ENCODE results near the gene PIK3CB.
"Not testable (repeated sequence)": the region's sequence is repeated elsewhere in the genome, so short reads cannot be mapped to it uniquely, and the experiment has no call there.

The PIK3CB gene

GRCh38 chr3:138774529-138775253 is 60.0 kb downstream of the PIK3CB start:
- DNase-seq (ENCODE audit: insufficient read length, low spot score) (peak; percentile 69), FAIRE-seq (peak; percentile 99)
- TF ChIP-seq POLR2A (IDR thresholded peaks at IDR 0.05; ENCODE audit: low read depth, low read length): no peak

- no peak for FAIRE-seq
These were observed 63.1 kb downstream of the PIK3CB start for GRCh38 chr3:138771585-138771984.

GRCh38 chr3:138769616-138770015 is 65.1 kb downstream of the PIK3CB start:
- DNase-seq (ENCODE audit: insufficient read length, low spot score) (no peak), FAIRE-seq (no peak)
- TF ChIP-seq POLR2A (IDR thresholded peaks at IDR 0.05; ENCODE audit: low read depth, low read length): no peak

More at GRCh38 chr3:138771585-138771984, 63.1 kb downstream of the PIK3CB start:
- TF ChIP-seq POLR2A (IDR thresholded peaks at IDR 0.05; ENCODE audit: low read depth, low read length): no peak
- DNase-seq (ENCODE audit: insufficient read length, low spot score): no peak

GRCh38 chr3:138768946-138769345 is 65.8 kb downstream of the PIK3CB start:
- TF ChIP-seq POLR2A (IDR thresholded peaks at IDR 0.05; ENCODE audit: low read depth, low read length): no peak
- FAIRE-seq: no peak
- DNase-seq (ENCODE audit: insufficient read length, low spot score): no peak

GRCh38 chr3:138768125-138768524 is 66.6 kb downstream of the PIK3CB start:
- no peak for TF ChIP-seq POLR2A (IDR thresholded peaks at IDR 0.05; ENCODE audit: low read depth, low read length)
- FAIRE-seq (no peak), DNase-seq (ENCODE audit: insufficient read length, low spot score) (no peak)

- FAIRE-seq (no peak), DNase-seq (ENCODE audit: insufficient read length, low spot score) (no peak)
- no peak for TF ChIP-seq POLR2A (IDR thresholded peaks at IDR 0.05; ENCODE audit: low read depth, low read length)
These were observed 67.1 kb downstream of the PIK3CB start for GRCh38 chr3:138767498-138768104.

- peak; percentile 11 for FAIRE-seq
- no peak for TF ChIP-seq POLR2A (IDR thresholded peaks at IDR 0.05; ENCODE audit: low read depth, low read length)
- DNase-seq (ENCODE audit: insufficient read length, low spot score): no peak
These were observed 73.7 kb downstream of the PIK3CB start for GRCh38 chr3:138761002-138761401.

- FAIRE-seq: no peak
These were observed 86.5 kb downstream of the PIK3CB start for GRCh38 chr3:138748190-138748589.

GRCh38 chr3:138747225-138747624 is 87.5 kb downstream of the PIK3CB start:
- FAIRE-seq (no peak), DNase-seq (ENCODE audit: insufficient read length, low spot score) (no peak)
- no peak for TF ChIP-seq POLR2A (IDR thresholded peaks at IDR 0.05; ENCODE audit: low read depth, low read length)

More at GRCh38 chr3:138748190-138748589, 86.5 kb downstream of the PIK3CB start:
- no peak for DNase-seq (ENCODE audit: insufficient read length, low spot score)
- no peak for TF ChIP-seq POLR2A (IDR thresholded peaks at IDR 0.05; ENCODE audit: low read depth, low read length)

GRCh38 chr3:138740072-138740471 is 94.7 kb downstream of the PIK3CB start:
- no peak for FAIRE-seq
- TF ChIP-seq POLR2A (IDR thresholded peaks at IDR 0.05; ENCODE audit: low read depth, low read length): no peak
- DNase-seq (ENCODE audit: insufficient read length, low spot score): no peak

- DNase-seq (ENCODE audit: insufficient read length, low spot score): no peak
- FAIRE-seq: no peak
- TF ChIP-seq POLR2A (IDR thresholded peaks at IDR 0.05; ENCODE audit: low read depth, low read length): no peak
These were observed 102.3 kb downstream of the PIK3CB start for GRCh38 chr3:138732456-138732855.

- DNase-seq (ENCODE audit: insufficient read length, low spot score): peak; percentile 12
- no peak for TF ChIP-seq POLR2A (IDR thresholded peaks at IDR 0.05; ENCODE audit: low read depth, low read length)
- FAIRE-seq: no peak
These were observed 107.6 kb downstream of the PIK3CB start for GRCh38 chr3:138726946-138727730.

GRCh38 chr3:138726042-138726441 is 108.7 kb downstream of the PIK3CB start:
- not testable (repeated sequence) for DNase-seq (ENCODE audit: insufficient read length, low spot score)
- FAIRE-seq: peak; percentile 81

GRCh38 chr3:138725116-138725515 is 109.6 kb downstream of the PIK3CB start:
- FAIRE-seq (no peak), DNase-seq (ENCODE audit: insufficient read length, low spot score) (no peak)
- TF ChIP-seq POLR2A (IDR thresholded peaks at IDR 0.05; ENCODE audit: low read depth, low read length): no peak
